ENCODE results near the gene ENTREP1.
"Not testable (repeated sequence)": the region's sequence is repeated elsewhere in the genome, so short reads cannot be mapped to it uniquely, and the experiment has no call there.

ENTREP1 gene

GRCh38 chr9:69324549-69325401 lies at the start of gene ENTREP1:
ENTREP1 (plus strand) TSS chr9:69325215; CDS start chr9:69325310, 95 bp downstream.
- no peak for DNase-seq

GRCh38 chr9:69276775-69277174 lies 48.2 kb upstream of the ENTREP1 start:
- DNase-seq = no peak

- no peak for DNase-seq
These were observed 45.8 kb upstream of the ENTREP1 start for GRCh38 chr9:69279084-69279731.

GRCh38 chr9:69279733-69280132 lies 45.3 kb upstream of the ENTREP1 start:
- no peak for DNase-seq

GRCh38 chr9:69283003-69283402 lies 42.0 kb upstream of the ENTREP1 start:
- no peak for DNase-seq

- no peak for DNase-seq
These were observed 32.9 kb upstream of the ENTREP1 start for GRCh38 chr9:69292078-69292477.

- no peak for DNase-seq
These were observed 31.9 kb upstream of the ENTREP1 start for GRCh38 chr9:69293156-69293555.

GRCh38 chr9:69295872-69296552 lies 29.0 kb upstream of the ENTREP1 start:
- no peak for DNase-seq

- no peak for DNase-seq
These were observed 27.6 kb upstream of the ENTREP1 start for GRCh38 chr9:69297300-69297980.

GRCh38 chr9:69299315-69299714 lies 25.7 kb upstream of the ENTREP1 start:
- DNase-seq = no peak

- no peak for DNase-seq
These were observed 25.2 kb upstream of the ENTREP1 start for GRCh38 chr9:69299826-69300225.

GRCh38 chr9:69303331-69303730 lies 21.7 kb upstream of the ENTREP1 start:
- no peak for DNase-seq

GRCh38 chr9:69306895-69307445 lies 18.0 kb upstream of the ENTREP1 start:
- not testable (repeated sequence) for DNase-seq

GRCh38 chr9:69307446-69308205 lies 17.4 kb upstream of the ENTREP1 start:
- no peak for DNase-seq

- DNase-seq = no peak
These were observed 16.6 kb upstream of the ENTREP1 start for GRCh38 chr9:69308206-69308931.

- no peak for DNase-seq
These were observed 11.8 kb upstream of the ENTREP1 start for GRCh38 chr9:69313175-69313574.

- DNase-seq = no peak
These were observed 10.5 kb upstream of the ENTREP1 start for GRCh38 chr9:69314547-69314946.

- no peak for DNase-seq
These were observed 7.9 kb upstream of the ENTREP1 start for GRCh38 chr9:69317081-69317480.

- DNase-seq = no peak
These were observed 7.1 kb upstream of the ENTREP1 start for GRCh38 chr9:69317894-69318293.

- no peak for DNase-seq
These were observed 5.5 kb upstream of the ENTREP1 start for GRCh38 chr9:69319324-69320025.

GRCh38 chr9:69322256-69322655 lies 2.8 kb upstream of the ENTREP1 start:
- DNase-seq = no peak

Measured in NCI-H524 treated with DMSO at 0.1 percent for 48 hours (cell line).